Endothelial cell of umbilical vein (primary cell): Measurements from ENCODE around the gene PRDM16. TPM values are rescaled to one million over a fixed set of nuclear protein-coding genes. Genes with fewer than 3 reads are reported as not detected.

Experiments used
- BruUV-seq: library from RNA; stranded (reverse); fragments of 400-500 nt; replicated peaks from 2 replicates; lab custom pipeline; 2021; lab: Mats Ljungman, UMichigan
- CTCF ChIA-PET: fragments of 300-600, 350-600 bp; sonication (Branson Sonifier 250); formaldehyde crosslinking; loops from one replicate; lab custom pipeline; 2021; ENCODE audit warnings: antibody characterized with exemption, inconsistent platforms; lab: Charles Lee
- POLR2A ChIA-PET: fragments of 300-600, 350-600 bp; sonication (Branson Sonifier 250); formaldehyde crosslinking; loops from one replicate; lab custom pipeline; 2021; ENCODE audit warnings: antibody characterized with exemption, inconsistent platforms; lab: Charles Lee
- DNase-seq: peaks from one replicate; pipeline ENCODE4 v3.0.0-alpha.2; 2011; ENCODE audit warnings: low read depth, low spot score
- FAIRE-seq: peaks from 2 replicates; lab custom pipeline; 2011; peaks lifted over from hg19 to GRCh38; lab: Jason Lieb, UNC
- H2AFZ ChIP-seq: 2 replicates; pipeline ENCODE4 v1.6.0; 2012; ENCODE audit warnings: low read depth, low read length, control low read depth, inconsistent platforms
- H3K27ac ChIP-seq: 2 replicates; pipeline ENCODE4 v1.5.1; 2011; ENCODE audit warnings: low read depth, mild to moderate bottlenecking, control low read depth, low read length, moderate library complexity; ENCODE audit not compliant: insufficient read depth
- H3K27me3 ChIP-seq, 2 experiments: 2 replicates each; pipeline versions ENCODE4 v1.6.0 to v1.6.1; 2011; ENCODE audit warnings: low read length in 2 of 2, mixed read lengths in 1 of 2; ENCODE audit not compliant: control insufficient read depth in 2 of 2, insufficient read depth in 2 of 2
- H3K36me3 ChIP-seq, 2 experiments: 2 replicates in 1 of 2; 3 replicates in 1 of 2; pipeline ENCODE4 v1.5.1; 2011; ENCODE audit warnings: low read length in 2 of 2, mild to moderate bottlenecking in 1 of 2, moderate library complexity in 1 of 2; ENCODE audit not compliant: control insufficient read depth in 2 of 2, insufficient read depth in 2 of 2; ENCODE audit errors: extremely low read depth in 1 of 2
- H3K4me1 ChIP-seq: 3 replicates; pipeline ENCODE4 v1.5.1; 2011; ENCODE audit warnings: mild to moderate bottlenecking, low read length; ENCODE audit not compliant: control insufficient read depth, insufficient read depth; ENCODE audit errors: extremely low read depth
- H3K4me2 ChIP-seq: 2 replicates; pipeline ENCODE4 v1.6.1; 2011; ENCODE audit warnings: low read length, control low read depth, mixed read lengths; ENCODE audit not compliant: insufficient read depth
- H3K4me3 ChIP-seq, 3 experiments: fragments of 200-600 bp in 1 of 3; sonication (generic), shearing (Covaris generic) in 1 of 3; replicated peaks in 1 of 3; 2 replicates each; pipeline ENCODE4 v1.5.1; 2011 to 2016; ENCODE audit warnings: control low read depth in 3 of 3, low read length in 3 of 3, mild to moderate bottlenecking in 2 of 3, inconsistent platforms in 1 of 3, low read depth in 1 of 3, moderate library complexity in 1 of 3; ENCODE audit not compliant: insufficient read depth in 1 of 3
- H3K79me2 ChIP-seq: 2 replicates; pipeline ENCODE4 v1.6.0; 2012; ENCODE audit warnings: low read length, inconsistent platforms; ENCODE audit not compliant: control insufficient read depth, insufficient read depth
- H3K9ac ChIP-seq: replicated peaks from 2 replicates; pipeline ENCODE3; 2011; ENCODE audit warnings: low read length, control low read depth; ENCODE audit not compliant: insufficient read depth; ENCODE audit errors: extremely low read depth
- H3K9me1 ChIP-seq: replicated peaks from 3 replicates; pipeline ENCODE4 v1.6.0; 2011; ENCODE audit warnings: mild to moderate bottlenecking, low read length; ENCODE audit not compliant: control insufficient read depth, insufficient read depth; ENCODE audit errors: extremely low read depth
- H3K9me3 ChIP-seq: replicated peaks from 2 replicates; pipeline ENCODE4 v1.5.1; 2012; ENCODE audit warnings: low read length, inconsistent platforms; ENCODE audit not compliant: control insufficient read depth, insufficient read depth
- H4K20me1 ChIP-seq: replicated peaks from 2 replicates; pipeline ENCODE3; 2011; ENCODE audit warnings: mild to moderate bottlenecking, low read length; ENCODE audit not compliant: control insufficient read depth, insufficient read depth; ENCODE audit errors: extremely low read depth
- EZH2 ChIP-seq: IDR thresholded peaks from 2 replicates; pipeline ENCODE4 v1.6.1; 2012; ENCODE audit warnings: borderline replicate concordance, low read depth, mild to moderate bottlenecking, moderate library complexity, low read length, inconsistent platforms; ENCODE audit not compliant: severe bottlenecking
- FOS ChIP-seq: IDR thresholded peaks from 2 replicates; pipeline ENCODE4 v1.6.1; 2011; ENCODE audit warnings: mild to moderate bottlenecking, low read length, moderate library complexity, borderline replicate concordance; ENCODE audit not compliant: insufficient read depth
- GATA2 ChIP-seq: IDR thresholded peaks from 2 replicates; pipeline ENCODE4 v1.7.0; 2011; ENCODE audit warnings: low read depth, mild to moderate bottlenecking, moderate library complexity, mixed read lengths, low read length; ENCODE audit not compliant: insufficient read length, insufficient read depth
- JUN ChIP-seq: IDR thresholded peaks from 2 replicates; pipeline ENCODE4 v1.6.1; 2011; ENCODE audit warnings: borderline replicate concordance, low read depth; ENCODE audit not compliant: insufficient read length, insufficient read depth
- MAX ChIP-seq: IDR thresholded peaks from 2 replicates; pipeline ENCODE4 v1.6.1; 2011; ENCODE audit not compliant: insufficient read depth, insufficient read length
- MYC ChIP-seq: IDR thresholded peaks from one replicate; pipeline ENCODE4 v1.6.1; 2011; ENCODE audit warnings: mild to moderate bottlenecking, low read depth, low read length
- POLR2A ChIP-seq: IDR thresholded peaks from 2 replicates; pipeline ENCODE4 v1.6.1; 2012; ENCODE audit warnings: low read depth, mild to moderate bottlenecking, control low read depth, low read length
- POLR2AphosphoS5 ChIP-seq: IDR thresholded peaks from 2 replicates; pipeline ENCODE4 v1.6.1; 2012; ENCODE audit warnings: low read depth, mild to moderate bottlenecking, control low read depth, low read length, moderate library complexity; ENCODE audit not compliant: insufficient read depth
- dilution Hi-C: fragments of 300-500 bp; cut with MboI; formaldehyde crosslinking; loops from one replicate; pipeline ENCODE4 v1.15.0; 2019; ENCODE audit warnings: low sequenced_read_pairs; ENCODE audit not compliant: extremely low pct_ligation_motif_present
- intact Hi-C: fragments of 100-400 bp; cut with micrococcal nuclease; formaldehyde crosslinking; loops from one replicate; pipeline ENCODE4 v1.10.0; 2022
- polyA plus RNA-seq, 4 experiments: library from polyadenylated mRNA; depleted of rRNA in 3 of 4; stranded (reverse) in 3 of 4; unstranded in 1 of 4; fragments of >200 nt; gene quantifications; 2 replicates each; pipeline versions ENCODE4 v1.2.1 to v1.2.3, GENCODE V29; 2011 to 2012; ENCODE audit warnings: missing spikeins in 1 of 4
- total RNA-seq: library from RNA; stranded (reverse); gene quantifications from 2 replicates; pipeline ENCODE4 v1.2.3, GENCODE V29; 2021
- TF ChIP-seq, protein P1 (sequence below), 2 donors: IDR thresholded peaks; 1 replicate in 1 of 2; 2 replicates in 1 of 2; pipeline ENCODE4 v1.5.1; 2011; ENCODE audit warnings: low read length in 2 of 2, mild to moderate bottlenecking in 2 of 2, moderate library complexity in 2 of 2, control low read depth in 1 of 2, inconsistent platforms in 1 of 2, low read depth in 1 of 2; ENCODE audit not compliant: insufficient read depth in 1 of 2; ENCODE audit errors: extremely low read depth in 1 of 2

PRDM16 gene
- total and polyA plus RNA-seq, 2 donors (not counting 3 experiments of a cell fraction or from before 2014, with no cell fraction given) = not detected

DNA sequence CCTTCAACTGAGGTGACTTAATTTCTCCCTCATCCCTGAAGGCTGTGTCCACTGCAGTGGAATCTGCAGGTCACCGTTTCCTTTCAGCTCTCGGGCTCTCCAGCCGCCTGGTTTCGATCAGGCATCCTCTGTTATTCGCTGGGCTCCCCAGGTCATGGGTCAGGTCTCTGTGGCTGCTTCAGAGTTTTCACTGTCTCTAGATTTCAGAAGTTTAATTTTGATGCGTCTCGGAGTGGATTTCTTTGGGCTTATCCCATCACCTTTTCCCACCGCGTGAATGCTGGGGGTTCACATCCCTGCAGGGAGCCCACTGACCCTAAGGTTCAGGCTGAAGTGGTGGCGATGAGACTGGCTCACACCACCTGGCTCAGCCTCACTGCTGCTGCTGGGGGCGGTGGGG lies 44.4 kb upstream of the PRDM16 start:
- no peaks in the 10 kb centered on the region for H3K27me3 ChIP-seq
- no peak overlapping the region for H3K9ac ChIP-seq
- H4K20me1 ChIP-seq = no peaks in the 10 kb centered on the region
- no peak overlapping the region for H3K4me2 ChIP-seq
- H3K36me3 ChIP-seq = no peaks in the 10 kb centered on the region
- intact Hi-C loops = no loop called here
- BruUV-seq = no TSS peak
- no peaks in the 10 kb centered on the region for H3K4me1 ChIP-seq
- no peak overlapping the region for H2AFZ ChIP-seq
- H3K27ac ChIP-seq = no peak overlapping the region
- ChIA-PET CTCF (no interaction called here), POLR2A (no interaction called here)
- no peak overlapping the region for H3K4me3 ChIP-seq
- TF ChIP-seq GATA2 (no peak), JUN (no peak), MAX (no peak), EZH2 (no peak), POLR2A (no peak), MYC (no peak), FOS (no peak), POLR2AphosphoS5 (no peak)
- TF ChIP-seq, protein P1, sequence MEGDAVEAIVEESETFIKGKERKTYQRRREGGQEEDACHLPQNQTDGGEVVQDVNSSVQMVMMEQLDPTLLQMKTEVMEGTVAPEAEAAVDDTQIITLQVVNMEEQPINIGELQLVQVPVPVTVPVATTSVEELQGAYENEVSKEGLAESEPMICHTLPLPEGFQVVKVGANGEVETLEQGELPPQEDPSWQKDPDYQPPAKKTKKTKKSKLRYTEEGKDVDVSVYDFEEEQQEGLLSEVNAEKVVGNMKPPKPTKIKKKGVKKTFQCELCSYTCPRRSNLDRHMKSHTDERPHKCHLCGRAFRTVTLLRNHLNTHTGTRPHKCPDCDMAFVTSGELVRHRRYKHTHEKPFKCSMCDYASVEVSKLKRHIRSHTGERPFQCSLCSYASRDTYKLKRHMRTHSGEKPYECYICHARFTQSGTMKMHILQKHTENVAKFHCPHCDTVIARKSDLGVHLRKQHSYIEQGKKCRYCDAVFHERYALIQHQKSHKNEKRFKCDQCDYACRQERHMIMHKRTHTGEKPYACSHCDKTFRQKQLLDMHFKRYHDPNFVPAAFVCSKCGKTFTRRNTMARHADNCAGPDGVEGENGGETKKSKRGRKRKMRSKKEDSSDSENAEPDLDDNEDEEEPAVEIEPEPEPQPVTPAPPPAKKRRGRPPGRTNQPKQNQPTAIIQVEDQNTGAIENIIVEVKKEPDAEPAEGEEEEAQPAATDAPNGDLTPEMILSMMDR (IDR thresholded peaks at IDR 0.05; ENCODE audit: extremely low read depth in 1 of 2, insufficient read depth in 1 of 2, low read depth in 1 of 2, low read length in 2 of 2) = no peak
- DNase-seq (no peak), FAIRE-seq (no peak)
- dilution Hi-C loops = no loop called here
- peaks cover 4% of the 10 kb centered on the region for H3K9me3 ChIP-seq
- H3K79me2 ChIP-seq = no peaks in the 10 kb centered on the region
- no peaks in the 10 kb centered on the region for H3K9me1 ChIP-seq
